Karpas-422 (cell line): ENCODE results near the gene GDF11. TPM values are rescaled to one million over a fixed set of nuclear protein-coding genes. Genes with fewer than 3 reads are reported as not detected.

Experiments
- DNase-seq: peaks from one replicate; pipeline ENCODE4 v3.0.0-alpha.2; 2015
- H2AFZ ChIP-seq: fragments of 200-600 bp; sonication (generic); 2 replicates; pipeline ENCODE4 v1.6.1; 2014; ENCODE audit warnings: antibody characterized with exemption, low read length, mixed read lengths
- H3K27ac ChIP-seq: fragments of 200-600 bp; sonication (generic); 2 replicates; pipeline ENCODE4 v1.5.1; 2014; ENCODE audit warnings: mild to moderate bottlenecking, low read length, moderate library complexity
- H3K27me3 ChIP-seq: fragments of 200-600 bp; sonication (generic); 2 replicates; pipeline ENCODE4 v1.6.1; 2014; ENCODE audit warnings: low read length, mixed read lengths
- H3K36me3 ChIP-seq: fragments of 200-600 bp; sonication (generic); 2 replicates; pipeline ENCODE4 v1.6.1; 2014; ENCODE audit warnings: low read length, mixed read lengths; ENCODE audit not compliant: insufficient read depth
- H3K4me1 ChIP-seq: fragments of 200-600 bp; sonication (generic); 2 replicates; pipeline ENCODE4 v1.6.1; 2014; ENCODE audit warnings: mild to moderate bottlenecking, low read length, mixed read lengths
- H3K4me2 ChIP-seq: fragments of 200-600 bp; sonication (generic); 2 replicates; pipeline ENCODE4 v1.6.1; 2014; ENCODE audit warnings: low read length, low read depth, mild to moderate bottlenecking; ENCODE audit not compliant: poor library complexity, severe bottlenecking
- H3K4me3 ChIP-seq: fragments of 200-600 bp; sonication (generic); 2 replicates; pipeline ENCODE4 v1.5.1; 2014; ENCODE audit warnings: mild to moderate bottlenecking, antibody characterized with exemption, low read length, mixed read lengths
- H3K79me2 ChIP-seq: fragments of 200-600 bp; sonication (generic); 2 replicates; pipeline ENCODE4 v1.6.1; 2014; ENCODE audit warnings: mild to moderate bottlenecking, low read length, mixed read lengths
- H3K9ac ChIP-seq: fragments of 200-600 bp; sonication (generic); 2 replicates; pipeline ENCODE4 v1.6.0; 2014; ENCODE audit warnings: low read length
- H3K9me2 ChIP-seq: fragments of 200-600 bp; sonication (generic), shearing (Covaris generic); replicated peaks from 2 replicates; pipeline ENCODE4 v1.6.0; 2014; ENCODE audit warnings: mild to moderate bottlenecking, low read length, moderate library complexity; ENCODE audit not compliant: insufficient read depth
- H3K9me3 ChIP-seq: fragments of 300-700, 200-600 bp; sonication (generic); 2 replicates; pipeline ENCODE4 v1.6.1; 2014; ENCODE audit warnings: low read length, mixed read lengths
- H4K20me1 ChIP-seq: fragments of 200-600 bp; sonication (generic); 2 replicates; pipeline ENCODE4 v1.6.1; 2014; ENCODE audit warnings: mild to moderate bottlenecking, antibody characterized with exemption, low read length, low read depth; ENCODE audit not compliant: insufficient read depth
- total RNA-seq: library from RNA; depleted of rRNA; stranded (reverse); fragments of >200 nt; shearing (Covaris generic); gene quantifications from 2 replicates; pipeline ENCODE4 v1.2.3, GENCODE V29; 2014; ENCODE audit warnings: low replicate concordance; rRNA removed

The GDF11 gene
- 2.9 and 7.8 TPM in 2 replicates for total RNA-seq

- no peaks in the 10 kb centered on the region for H3K9me2 ChIP-seq
- H3K79me2 ChIP-seq = peaks cover 9% of the 10 kb centered on the region
- H4K20me1 ChIP-seq = peaks cover 14% of the 10 kb centered on the region
- no peak within 1 kb of the TSS for H3K27ac ChIP-seq
- H3K4me3 ChIP-seq = peak within 1 kb of the TSS; percentile 86
- H3K36me3 ChIP-seq = no peaks in the 10 kb centered on the region
- H3K9me3 ChIP-seq = no peaks in the 10 kb centered on the region
- no peaks in the 10 kb centered on the region for H3K27me3 ChIP-seq
- peaks cover 56% of the 10 kb centered on the region for H3K4me1 ChIP-seq
- DNase-seq = peak; percentile 88
- H2AFZ ChIP-seq = peak within 1 kb of the TSS; percentile 54; the same call in 1 of the 2 replicates
- peak within 1 kb of the TSS; percentile 98 for H3K4me2 ChIP-seq
- H3K9ac ChIP-seq = peak within 1 kb of the TSS; percentile 77
Observed at GRCh38 chr12:55742719-55743405, at the start of gene GDF11. Gene GDF11, plus strand, starts transcription at chr12:55743122. Its CDS starts 195 bp downstream, at chr12:55743317.

- no peaks in the 10 kb centered on the region for H3K9me3 ChIP-seq
- H3K4me3 ChIP-seq = no peak overlapping the region
- H3K79me2 ChIP-seq = no peaks in the 10 kb centered on the region
- no peaks in the 10 kb centered on the region for H3K36me3 ChIP-seq
- no peak overlapping the region for H3K27ac ChIP-seq
- no peak overlapping the region for H3K9ac ChIP-seq
- H3K4me1 ChIP-seq = no peaks in the 10 kb centered on the region
- H2AFZ ChIP-seq = no peak overlapping the region
- H3K9me2 ChIP-seq = no peaks in the 10 kb centered on the region
- no peaks in the 10 kb centered on the region for H4K20me1 ChIP-seq
- no peak overlapping the region for H3K4me2 ChIP-seq
- DNase-seq = no peak
- no peaks in the 10 kb centered on the region for H3K27me3 ChIP-seq
Observed at GRCh38 chr12:55693323-55694187, 49.4 kb upstream of the GDF11 start.

GRCh38 chr12:55694188-55694515 is 48.8 kb upstream of the GDF11 start:
- H4K20me1 ChIP-seq = no peaks in the 10 kb centered on the region
- H3K79me2 ChIP-seq = no peaks in the 10 kb centered on the region
- DNase-seq = no peak
- H3K4me1 ChIP-seq = no peaks in the 10 kb centered on the region
- H3K9me2 ChIP-seq = no peaks in the 10 kb centered on the region
- no peaks in the 10 kb centered on the region for H3K27me3 ChIP-seq
- no peaks in the 10 kb centered on the region for H3K36me3 ChIP-seq
- H3K4me2 ChIP-seq = no peak overlapping the region
- no peak overlapping the region for H3K4me3 ChIP-seq
- H3K27ac ChIP-seq = no peak overlapping the region
- H2AFZ ChIP-seq = no peak overlapping the region
- no peak overlapping the region for H3K9ac ChIP-seq
- H3K9me3 ChIP-seq = no peaks in the 10 kb centered on the region

- no peak overlapping the region for H3K27ac ChIP-seq
- no peaks in the 10 kb centered on the region for H4K20me1 ChIP-seq
- no peaks in the 10 kb centered on the region for H3K79me2 ChIP-seq
- H3K4me3 ChIP-seq = no peak overlapping the region
- H3K27me3 ChIP-seq = no peaks in the 10 kb centered on the region
- no peak overlapping the region for H3K4me2 ChIP-seq
- H3K4me1 ChIP-seq = no peaks in the 10 kb centered on the region
- no peaks in the 10 kb centered on the region for H3K36me3 ChIP-seq
- no peaks in the 10 kb centered on the region for H3K9me3 ChIP-seq
- no peaks in the 10 kb centered on the region for H3K9me2 ChIP-seq
- no peak for DNase-seq
- H2AFZ ChIP-seq = no peak overlapping the region
- H3K9ac ChIP-seq = no peak overlapping the region
Observed at GRCh38 chr12:55694651-55695050, 48.3 kb upstream of the GDF11 start.

GRCh38 chr12:55695349-55695748 is 47.6 kb upstream of the GDF11 start:
- H3K9me3 ChIP-seq = no peaks in the 10 kb centered on the region
- no peaks in the 10 kb centered on the region for H4K20me1 ChIP-seq
- no peak overlapping the region for H2AFZ ChIP-seq
- no peaks in the 10 kb centered on the region for H3K27me3 ChIP-seq
- H3K4me3 ChIP-seq = no peak overlapping the region
- no peaks in the 10 kb centered on the region for H3K9me2 ChIP-seq
- H3K79me2 ChIP-seq = no peaks in the 10 kb centered on the region
- H3K9ac ChIP-seq = no peak overlapping the region
- no peak overlapping the region for H3K4me2 ChIP-seq
- H3K27ac ChIP-seq = no peak overlapping the region
- DNase-seq = no peak
- H3K4me1 ChIP-seq = no peaks in the 10 kb centered on the region
- no peaks in the 10 kb centered on the region for H3K36me3 ChIP-seq

GRCh38 chr12:55696141-55696540 is 46.8 kb upstream of the GDF11 start:
- Histone ChIP-seq H3K9me3 (no peaks in the 10 kb centered on the region), H2AFZ (no peak overlapping the region), H3K9me2 (no peaks in the 10 kb centered on the region), H3K9ac (no peak overlapping the region), H3K27me3 (no peaks in the 10 kb centered on the region), H3K27ac (no peak overlapping the region), H3K4me3 (no peak overlapping the region), H3K4me2 (no peak overlapping the region), H3K4me1 (no peaks in the 10 kb centered on the region), H3K79me2 (no peaks in the 10 kb centered on the region), H3K36me3 (no peaks in the 10 kb centered on the region), H4K20me1 (no peaks in the 10 kb centered on the region)
- DNase-seq = no peak

GRCh38 chr12:55696796-55697462 is 46.0 kb upstream of the GDF11 start:
- no peak overlapping the region for H3K9ac ChIP-seq
- H3K4me2 ChIP-seq = no peak overlapping the region
- no peaks in the 10 kb centered on the region for H3K27me3 ChIP-seq
- H3K4me1 ChIP-seq = no peaks in the 10 kb centered on the region
- H3K36me3 ChIP-seq = no peaks in the 10 kb centered on the region
- H3K9me2 ChIP-seq = no peaks in the 10 kb centered on the region
- no peak overlapping the region for H3K4me3 ChIP-seq
- H4K20me1 ChIP-seq = no peaks in the 10 kb centered on the region
- no peaks in the 10 kb centered on the region for H3K9me3 ChIP-seq
- no peak for DNase-seq
- no peaks in the 10 kb centered on the region for H3K79me2 ChIP-seq
- no peak overlapping the region for H2AFZ ChIP-seq
- no peak overlapping the region for H3K27ac ChIP-seq

- no peaks in the 10 kb centered on the region for H3K9me2 ChIP-seq
- H3K9ac ChIP-seq = no peak overlapping the region
- DNase-seq = no peak
- no peak overlapping the region for H2AFZ ChIP-seq
- no peak overlapping the region for H3K4me3 ChIP-seq
- no peaks in the 10 kb centered on the region for H4K20me1 ChIP-seq
- H3K27ac ChIP-seq = no peak overlapping the region
- no peaks in the 10 kb centered on the region for H3K36me3 ChIP-seq
- no peaks in the 10 kb centered on the region for H3K4me1 ChIP-seq
- H3K9me3 ChIP-seq = no peaks in the 10 kb centered on the region
- no peaks in the 10 kb centered on the region for H3K79me2 ChIP-seq
- no peaks in the 10 kb centered on the region for H3K27me3 ChIP-seq
- H3K4me2 ChIP-seq = no peak overlapping the region
Observed at GRCh38 chr12:55697686-55698085, 45.2 kb upstream of the GDF11 start.
